HEK293 (cell line): ENCODE results near the gene DNHD1.

Experiments
- ELK4 ChIP-seq: IDR thresholded peaks from 2 replicates; pipeline ENCODE4 v1.6.1; 2011; ENCODE audit warnings: mild to moderate bottlenecking, low read depth, low read length, borderline replicate concordance
- KLF8 ChIP-seq: fragments of 450-650 bp; formaldehyde crosslinking; IDR thresholded peaks from 2 replicates; pipeline ENCODE4 v1.5.1; 2016; ENCODE audit warnings: missing biosample characterization, missing genetic modification characterization
- MEIS1 ChIP-seq: sonication (generic); formaldehyde crosslinking; IDR thresholded peaks from 2 replicates; pipeline ENCODE4 v1.8.1; 2022; ENCODE audit warnings: missing genetic modification reagents, mild to moderate bottlenecking, borderline replicate concordance
- OVOL3 ChIP-seq: fragments of 450-650 bp; formaldehyde crosslinking; IDR thresholded peaks from 2 replicates; pipeline ENCODE4 v1.5.1; 2016; ENCODE audit warnings: missing biosample characterization, missing genetic modification characterization
- SCRT2 ChIP-seq: fragments of 450-650 bp; formaldehyde crosslinking; IDR thresholded peaks from 2 replicates; pipeline ENCODE4 v1.5.1; 2016; ENCODE audit warnings: missing biosample characterization, missing genetic modification characterization
- SP2 ChIP-seq: fragments of 450-650 bp; formaldehyde crosslinking; IDR thresholded peaks from 2 replicates; pipeline ENCODE4 v1.5.1; 2016; ENCODE audit warnings: missing biosample characterization, missing genetic modification characterization
- TRIM28 ChIP-seq: IDR thresholded peaks from 2 replicates; pipeline ENCODE4 v1.6.1; 2011; ENCODE audit warnings: low read length, control low read depth, borderline replicate concordance
- YY1 ChIP-seq: fragments of 450-650 bp; formaldehyde crosslinking; IDR thresholded peaks from 2 replicates; pipeline ENCODE4 v1.5.1; 2018; ENCODE audit warnings: missing biosample characterization, missing genetic modification characterization
- ZBTB11 ChIP-seq: fragments of 450-650 bp; formaldehyde crosslinking; conservative IDR thresholded peaks from 2 replicates; pipeline ENCODE4 v1.5.1; 2016; ENCODE audit warnings: low read depth, missing biosample characterization, missing genetic modification characterization
- ZBTB17 ChIP-seq: fragments of 450-650 bp; formaldehyde crosslinking; IDR thresholded peaks from 2 replicates; pipeline ENCODE4 v1.5.1; 2016; ENCODE audit warnings: missing biosample characterization, missing genetic modification characterization
- ZBTB26 ChIP-seq: fragments of 450-650 bp; formaldehyde crosslinking; optimal IDR thresholded peaks from 2 replicates; pipeline ENCODE3; 2016; ENCODE audit warnings: missing biosample characterization, mild to moderate bottlenecking, missing genetic modification characterization
- ZEB2 ChIP-seq: fragments of 450-650 bp; formaldehyde crosslinking; IDR thresholded peaks from 2 replicates; pipeline ENCODE4 v1.5.1; 2016; ENCODE audit warnings: missing biosample characterization, missing genetic modification characterization
- ZFP69B ChIP-seq: fragments of 450-650 bp; formaldehyde crosslinking; IDR thresholded peaks from 2 replicates; pipeline ENCODE4 v1.5.1; 2016; ENCODE audit warnings: missing biosample characterization, missing genetic modification characterization
- ZNF10 ChIP-seq: fragments of 450-650 bp; formaldehyde crosslinking; IDR thresholded peaks from 2 replicates; pipeline ENCODE4 v1.5.1; 2017; ENCODE audit warnings: missing biosample characterization, missing genetic modification characterization
- ZNF335 ChIP-seq: fragments of 450-650 bp; formaldehyde crosslinking; conservative IDR thresholded peaks from 2 replicates; pipeline ENCODE4 v1.5.1; 2016; ENCODE audit warnings: missing biosample characterization, missing genetic modification characterization
- ZNF341 ChIP-seq: fragments of 450-650 bp; formaldehyde crosslinking; IDR thresholded peaks from 2 replicates; pipeline ENCODE4; 2016; ENCODE audit warnings: low read depth, missing biosample characterization, missing genetic modification characterization
- ZNF501 ChIP-seq: fragments of 450-650 bp; formaldehyde crosslinking; IDR thresholded peaks from 2 replicates; pipeline ENCODE4 v1.5.1; 2016; ENCODE audit warnings: missing biosample characterization, missing genetic modification characterization
- ZNF692 ChIP-seq: fragments of 450-650 bp; formaldehyde crosslinking; IDR thresholded peaks from 2 replicates; pipeline ENCODE4 v1.5.1; 2016; ENCODE audit warnings: missing biosample characterization, missing genetic modification characterization
- ZNF843 ChIP-seq: fragments of 450-650 bp; formaldehyde crosslinking; IDR thresholded peaks from 2 replicates; pipeline ENCODE4 v1.5.1; 2016; ENCODE audit warnings: missing biosample characterization, missing genetic modification characterization
- TF ChIP-seq, protein P1 (sequence below): fragments of 450-650 bp; formaldehyde crosslinking; IDR thresholded peaks from 2 replicates; pipeline ENCODE4 v1.5.1; 2017; ENCODE audit warnings: missing biosample characterization, missing genetic modification characterization
- TF ChIP-seq, protein P2 (sequence below): fragments of 450-650 bp; formaldehyde crosslinking; conservative IDR thresholded peaks from 2 replicates; pipeline ENCODE4 v1.5.1; 2016; ENCODE audit warnings: low read depth, missing biosample characterization, missing genetic modification characterization

Gene DNHD1

GRCh38 chr11:6481012-6481923 is 15.8 kb upstream of the DNHD1 start, which contains the start of the genes ARFIP2 and TIMM10B (continued):
- TF ChIP-seq ZBTB11 (tag by site-specific recombination) = peak; percentile 89
- peak; percentile 41 for TF ChIP-seq ZBTB26 (tag by site-specific recombination)
- no peak for TF ChIP-seq MEIS1
- TF ChIP-seq ZEB2 (tag by site-specific recombination) = peak; percentile 84
- peak; percentile 53; the same call in 1 of the 2 replicates for TF ChIP-seq KLF8
- TF ChIP-seq ELK4 = peak; percentile 73; the same call in 1 of the 2 replicates
- peak; percentile 96 for TF ChIP-seq ZBTB17 (tag by site-specific recombination)
- no peak for TF ChIP-seq ZNF10 (tag by site-specific recombination)
- peak; percentile 53; the same call in 1 of the 2 replicates for TF ChIP-seq ZNF692 (tag by site-specific recombination)
- TF ChIP-seq, protein P1, sequence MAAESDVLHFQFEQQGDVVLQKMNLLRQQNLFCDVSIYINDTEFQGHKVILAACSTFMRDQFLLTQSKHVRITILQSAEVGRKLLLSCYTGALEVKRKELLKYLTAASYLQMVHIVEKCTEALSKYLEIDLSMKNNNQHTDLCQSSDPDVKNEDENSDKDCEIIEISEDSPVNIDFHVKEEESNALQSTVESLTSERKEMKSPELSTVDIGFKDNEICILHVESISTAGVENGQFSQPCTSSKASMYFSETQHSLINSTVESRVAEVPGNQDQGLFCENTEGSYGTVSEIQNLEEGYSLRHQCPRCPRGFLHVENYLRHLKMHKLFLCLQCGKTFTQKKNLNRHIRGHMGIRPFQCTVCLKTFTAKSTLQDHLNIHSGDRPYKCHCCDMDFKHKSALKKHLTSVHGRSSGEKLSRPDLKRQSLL = peak; percentile 58
- peak; percentile 46; the same call in 1 of the 2 replicates for TF ChIP-seq ZFP69B (tag by site-specific recombination)
- TF ChIP-seq ZNF335 (tag by site-specific recombination) = peak; percentile 82
- TF ChIP-seq, protein P2, sequence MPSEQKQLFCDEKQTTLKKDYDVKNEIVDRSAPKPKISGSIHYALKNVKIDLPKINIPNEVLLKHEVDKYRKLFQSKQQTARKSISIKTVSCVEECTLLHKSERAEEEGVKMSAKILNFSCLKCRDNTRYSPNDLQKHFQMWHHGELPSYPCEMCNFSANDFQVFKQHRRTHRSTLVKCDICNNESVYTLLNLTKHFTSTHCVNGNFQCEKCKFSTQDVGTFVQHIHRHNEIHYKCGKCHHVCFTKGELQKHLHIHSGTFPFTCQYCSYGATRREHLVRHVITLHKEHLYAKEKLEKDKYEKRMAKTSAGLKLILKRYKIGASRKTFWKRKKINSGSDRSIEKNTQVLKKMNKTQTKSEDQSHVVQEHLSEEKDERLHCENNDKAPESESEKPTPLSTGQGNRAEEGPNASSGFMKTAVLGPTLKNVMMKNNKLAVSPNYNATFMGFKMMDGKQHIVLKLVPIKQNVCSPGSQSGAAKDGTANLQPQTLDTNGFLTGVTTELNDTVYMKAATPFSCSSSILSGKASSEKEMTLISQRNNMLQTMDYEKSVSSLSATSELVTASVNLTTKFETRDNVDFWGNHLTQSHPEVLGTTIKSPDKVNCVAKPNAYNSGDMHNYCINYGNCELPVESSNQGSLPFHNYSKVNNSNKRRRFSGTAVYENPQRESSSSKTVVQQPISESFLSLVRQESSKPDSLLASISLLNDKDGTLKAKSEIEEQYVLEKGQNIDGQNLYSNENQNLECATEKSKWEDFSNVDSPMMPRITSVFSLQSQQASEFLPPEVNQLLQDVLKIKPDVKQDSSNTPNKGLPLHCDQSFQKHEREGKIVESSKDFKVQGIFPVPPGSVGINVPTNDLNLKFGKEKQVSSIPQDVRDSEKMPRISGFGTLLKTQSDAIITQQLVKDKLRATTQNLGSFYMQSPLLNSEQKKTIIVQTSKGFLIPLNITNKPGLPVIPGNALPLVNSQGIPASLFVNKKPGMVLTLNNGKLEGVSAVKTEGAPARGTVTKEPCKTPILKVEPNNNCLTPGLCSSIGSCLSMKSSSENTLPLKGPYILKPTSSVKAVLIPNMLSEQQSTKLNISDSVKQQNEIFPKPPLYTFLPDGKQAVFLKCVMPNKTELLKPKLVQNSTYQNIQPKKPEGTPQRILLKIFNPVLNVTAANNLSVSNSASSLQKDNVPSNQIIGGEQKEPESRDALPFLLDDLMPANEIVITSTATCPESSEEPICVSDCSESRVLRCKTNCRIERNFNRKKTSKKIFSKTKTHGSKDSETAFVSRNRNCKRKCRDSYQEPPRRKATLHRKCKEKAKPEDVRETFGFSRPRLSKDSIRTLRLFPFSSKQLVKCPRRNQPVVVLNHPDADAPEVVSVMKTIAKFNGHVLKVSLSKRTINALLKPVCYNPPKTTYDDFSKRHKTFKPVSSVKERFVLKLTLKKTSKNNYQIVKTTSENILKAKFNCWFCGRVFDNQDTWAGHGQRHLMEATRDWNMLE (tag by site-specific recombination) = peak; percentile 73
- peak; percentile 17; the same call in 1 of the 2 replicates for TF ChIP-seq OVOL3 (tag by site-specific recombination)
- TF ChIP-seq ZNF843 (tag by site-specific recombination) = no peak
- peak; percentile 50; the same call in 1 of the 2 replicates for TF ChIP-seq TRIM28
- 0 out of 2 replicates have a peak, but pooled peaks have one; percentile 10 for TF ChIP-seq YY1 (tag by site-specific recombination)
- peak; percentile 65 for TF ChIP-seq ZNF341 (tag by site-specific recombination)
- TF ChIP-seq ZNF501 (tag by site-specific recombination) = peak; percentile 61
- TF ChIP-seq SP2 (tag by site-specific recombination) = peak; percentile 99
- 0 out of 2 replicates have a peak, but pooled peaks have one; percentile 51 for TF ChIP-seq SCRT2 (tag by site-specific recombination)
